HUES6 (cell line): ENCODE measurements around the gene PAPPA.
A peak's percentile ranks its signal among the peaks of the same experiment; 100 is the strongest.

Experiments used
- H3K27ac ChIP-seq: 2 replicates; pipeline ENCODE4 v1.7.0; 2013; ENCODE audit warnings: low read depth, mild to moderate bottlenecking, low read length, inconsistent platforms
- H3K27me3 ChIP-seq: 2 replicates; pipeline ENCODE4 v1.6.1; 2013; ENCODE audit warnings: low read length; ENCODE audit not compliant: control insufficient read depth, insufficient read depth
- H3K36me3 ChIP-seq: 2 replicates; pipeline ENCODE4 v1.6.1; 2013; ENCODE audit warnings: low read length; ENCODE audit not compliant: control insufficient read depth, insufficient read depth
- H3K4me1 ChIP-seq: 2 replicates; pipeline ENCODE4 v1.6.1; 2013; ENCODE audit warnings: low read length; ENCODE audit not compliant: control insufficient read depth, insufficient read depth
- H3K4me3 ChIP-seq: 2 replicates; pipeline ENCODE4 v1.5.1; 2013; ENCODE audit warnings: low read depth, low read length
- H3K9ac ChIP-seq: one replicate; pipeline ENCODE4 v1.6.1; 2013; ENCODE audit warnings: mild to moderate bottlenecking, low read length
- H3K9me3 ChIP-seq: 2 replicates; pipeline ENCODE4 v1.6.1; 2013; ENCODE audit warnings: low read depth, low read length; ENCODE audit not compliant: control insufficient read depth, insufficient read depth

PAPPA gene

GRCh38 chr9:116276651-116277121, 123.1 kb downstream of the PAPPA start:
- no peak overlapping the region for H3K9ac ChIP-seq
- H3K27ac ChIP-seq: no peak overlapping the region
- no peaks in the 10 kb centered on the region for H3K9me3 ChIP-seq
- no peaks in the 10 kb centered on the region for H3K36me3 ChIP-seq
- 0 out of 2 replicates have a peak overlapping the region, but pooled peaks have one; percentile 25 for H3K4me3 ChIP-seq
- peaks cover 82% of the 10 kb centered on the region for H3K27me3 ChIP-seq
- H3K4me1 ChIP-seq: peaks cover 80% of the 10 kb centered on the region

- H3K27me3 ChIP-seq: peaks cover 80% of the 10 kb centered on the region
Observed at GRCh38 chr9:116278326-116278725, 124.7 kb downstream of the PAPPA start.

GRCh38 chr9:116279230-116279629, 125.6 kb downstream of the PAPPA start:
- H3K36me3 ChIP-seq: no peaks in the 10 kb centered on the region
- H3K9ac ChIP-seq: peak overlapping the region; percentile 24
- no peak overlapping the region for H3K4me3 ChIP-seq
- peak overlapping the region; percentile 45; the same call in 1 of the 2 replicates for H3K27ac ChIP-seq
- H3K27me3 ChIP-seq: peaks cover 80% of the 10 kb centered on the region
- H3K9me3 ChIP-seq: no peaks in the 10 kb centered on the region
- H3K4me1 ChIP-seq: peaks cover 79% of the 10 kb centered on the region

More at GRCh38 chr9:116278326-116278725, 124.7 kb downstream of the PAPPA start:
- Histone ChIP-seq H3K9me3 (no peaks in the 10 kb centered on the region), H3K27ac (no peak overlapping the region), H3K9ac (no peak overlapping the region), H3K36me3 (no peaks in the 10 kb centered on the region), H3K4me3 (no peak overlapping the region), H3K4me1 (peaks cover 81% of the 10 kb centered on the region)

- peaks cover 79% of the 10 kb centered on the region for H3K27me3 ChIP-seq
- H3K4me1 ChIP-seq: peaks cover 85% of the 10 kb centered on the region
Observed at GRCh38 chr9:116280529-116280928, 126.9 kb downstream of the PAPPA start.

GRCh38 chr9:116282597-116282996, 129.0 kb downstream of the PAPPA start:
- peaks cover 87% of the 10 kb centered on the region for H3K4me1 ChIP-seq
- H3K27ac ChIP-seq: no peak overlapping the region
- no peaks in the 10 kb centered on the region for H3K9me3 ChIP-seq
- H3K9ac ChIP-seq: no peak overlapping the region
- no peaks in the 10 kb centered on the region for H3K36me3 ChIP-seq
- no peak overlapping the region for H3K4me3 ChIP-seq
- peaks cover 76% of the 10 kb centered on the region for H3K27me3 ChIP-seq

More at GRCh38 chr9:116280529-116280928, 126.9 kb downstream of the PAPPA start:
- Histone ChIP-seq H3K4me3 (no peak overlapping the region), H3K9ac (no peak overlapping the region), H3K27ac (no peak overlapping the region), H3K36me3 (no peaks in the 10 kb centered on the region), H3K9me3 (no peaks in the 10 kb centered on the region)

GRCh38 chr9:116284518-116284917, 130.9 kb downstream of the PAPPA start:
- no peak overlapping the region for H3K4me3 ChIP-seq
- H3K9ac ChIP-seq: no peak overlapping the region
- peaks cover 79% of the 10 kb centered on the region for H3K4me1 ChIP-seq
- peaks cover 72% of the 10 kb centered on the region for H3K27me3 ChIP-seq
- H3K9me3 ChIP-seq: no peaks in the 10 kb centered on the region
- no peaks in the 10 kb centered on the region for H3K36me3 ChIP-seq
- no peak overlapping the region for H3K27ac ChIP-seq

GRCh38 chr9:116285320-116285719, 131.7 kb downstream of the PAPPA start:
- no peak overlapping the region for H3K9ac ChIP-seq
- no peaks in the 10 kb centered on the region for H3K9me3 ChIP-seq
- H3K27me3 ChIP-seq: peaks cover 71% of the 10 kb centered on the region
- H3K4me1 ChIP-seq: peaks cover 71% of the 10 kb centered on the region
- no peaks in the 10 kb centered on the region for H3K36me3 ChIP-seq
- peak overlapping the region; percentile 38; the same call in 1 of the 2 replicates for H3K4me3 ChIP-seq
- no peak overlapping the region for H3K27ac ChIP-seq

- H3K4me3 ChIP-seq: peak overlapping the region; percentile 38
- H3K4me1 ChIP-seq: peaks cover 61% of the 10 kb centered on the region
- H3K9ac ChIP-seq: no peak overlapping the region
- H3K27ac ChIP-seq: no peak overlapping the region
- H3K36me3 ChIP-seq: no peaks in the 10 kb centered on the region
- H3K27me3 ChIP-seq: peaks cover 68% of the 10 kb centered on the region
- H3K9me3 ChIP-seq: no peaks in the 10 kb centered on the region
Observed at GRCh38 chr9:116286297-116286696, 132.7 kb downstream of the PAPPA start.

- Histone ChIP-seq H3K27me3 (peaks cover 61% of the 10 kb centered on the region), H3K36me3 (no peaks in the 10 kb centered on the region), H3K4me3 (no peak overlapping the region), H3K9me3 (no peaks in the 10 kb centered on the region), H3K9ac (no peak overlapping the region), H3K27ac (no peak overlapping the region), H3K4me1 (peaks cover 47% of the 10 kb centered on the region)
Observed at GRCh38 chr9:116287721-116288120, 134.1 kb downstream of the PAPPA start.

- no peaks in the 10 kb centered on the region for H3K36me3 ChIP-seq
- peaks cover 39% of the 10 kb centered on the region for H3K4me1 ChIP-seq
- H3K9ac ChIP-seq: no peak overlapping the region
- no peak overlapping the region for H3K27ac ChIP-seq
- H3K4me3 ChIP-seq: no peak overlapping the region
- peaks cover 55% of the 10 kb centered on the region for H3K27me3 ChIP-seq
- no peaks in the 10 kb centered on the region for H3K9me3 ChIP-seq
Observed at GRCh38 chr9:116288658-116289057, 135.1 kb downstream of the PAPPA start.

- H3K4me3 ChIP-seq: no peak overlapping the region
- H3K27me3 ChIP-seq: peaks cover 15% of the 10 kb centered on the region; the same call in 1 of the 2 replicates
- H3K9me3 ChIP-seq: no peaks in the 10 kb centered on the region
- H3K4me1 ChIP-seq: no peaks in the 10 kb centered on the region; the same call in 1 of the 2 replicates
- H3K9ac ChIP-seq: no peak overlapping the region
- no peak overlapping the region for H3K27ac ChIP-seq
- no peaks in the 10 kb centered on the region for H3K36me3 ChIP-seq
Observed at GRCh38 chr9:116297346-116297745, 143.8 kb downstream of the PAPPA start.
